Vagina (tissue), 2 donors: ENCODE measurements around the gene PPIL6.

ENCODE experiments used
- CTCF ChIP-seq, 3 experiments: fragments of 450-650 bp in 2 of 3; fragments of 200-600 bp in 1 of 3; sonication (generic) in 1 of 3; IDR thresholded peaks; one replicate each; pipeline ENCODE4 v1.5.1; 2017 to 2019; ENCODE audit warnings: antibody characterized with exemption in 3 of 3, mild to moderate bottlenecking in 2 of 3, moderate library complexity in 2 of 3
- POLR2A ChIP-seq, 2 donors: fragments of 450-650 bp; IDR thresholded peaks; one replicate each; pipeline ENCODE4 v1.6.1; 2017; ENCODE audit warnings: antibody characterized with exemption in 2 of 2, mild to moderate bottlenecking in 2 of 2, moderate library complexity in 2 of 2

- no peak for TF ChIP-seq POLR2A (IDR thresholded peaks at IDR 0.05)
- TF ChIP-seq CTCF (IDR thresholded peaks at IDR 0.05), result no peak
These were observed 21.5 kb upstream of the PPIL6 start for GRCh38 chr6:109461733-109462526.
